Smooth muscle cell (in vitro differentiated cells): ENCODE measurements around the gene SLC6A6. TPM values are rescaled to one million over a fixed set of nuclear protein-coding genes. Genes with fewer than 3 reads are reported as not detected.
A peak's percentile ranks its signal among the peaks of the same experiment; 100 is the strongest.

ENCODE experiments used
- DNase-seq: peaks from one replicate; lab custom pipeline; 2025; ENCODE audit not compliant: unreplicated experiment; lab: John Stamatoyannopoulos, UW
- H2AFZ ChIP-seq: fragments of 200-600 bp; sonication (generic); 2 replicates; pipeline ENCODE4 v1.6.0; 2016; ENCODE audit warnings: antibody characterized with exemption, low read depth, mild to moderate bottlenecking
- H3F3A ChIP-seq: fragments of 200-600 bp; sonication (generic); 2 replicates; pipeline ENCODE4 v1.6.0; 2017; ENCODE audit warnings: antibody characterized with exemption, low read depth
- H3K27ac ChIP-seq: fragments of 200-600 bp; sonication (generic); 2 replicates; pipeline ENCODE4 v1.5.1; 2016; ENCODE audit warnings: low read depth, mild to moderate bottlenecking
- H3K27me3 ChIP-seq: fragments of 200-600 bp; sonication (generic); 2 replicates; pipeline ENCODE4 v1.6.1; 2016; ENCODE audit warnings: low read depth, mild to moderate bottlenecking
- H3K36me3 ChIP-seq: fragments of 200-600 bp; sonication (generic); 2 replicates; pipeline ENCODE4 v1.5.1; 2016; ENCODE audit warnings: low read depth
- H3K4me1 ChIP-seq: fragments of 200-600 bp; sonication (generic); 2 replicates; pipeline ENCODE4 v1.5.1; 2016; ENCODE audit warnings: low read depth
- H3K4me2 ChIP-seq: fragments of 200-600 bp; sonication (generic); 2 replicates; pipeline ENCODE4 v1.6.0; 2016; ENCODE audit warnings: mild to moderate bottlenecking
- H3K4me3 ChIP-seq: fragments of 200-600 bp; sonication (generic); 2 replicates; pipeline ENCODE4 v1.5.1; 2016; ENCODE audit warnings: mild to moderate bottlenecking
- H3K79me2 ChIP-seq: fragments of 200-600 bp; sonication (generic); 2 replicates; pipeline ENCODE4 v1.6.0; 2016; ENCODE audit warnings: low read depth, mild to moderate bottlenecking
- H3K9ac ChIP-seq: fragments of 200-600 bp; sonication (generic); 2 replicates; pipeline ENCODE4 v1.6.0; 2016; ENCODE audit warnings: low read depth
- H3K9me3 ChIP-seq: fragments of 200-600 bp; sonication (generic); replicated peaks from 2 replicates; pipeline ENCODE4 v1.5.1; 2016; ENCODE audit warnings: low read depth
- H4K20me1 ChIP-seq: fragments of 200-600 bp; sonication (generic); 2 replicates; pipeline ENCODE4 v1.6.0; 2016; ENCODE audit warnings: low read depth
- WGBS: methylation state at CpG from one replicate; pipeline ENCODE4 v1.1.7; 2016; ENCODE audit warnings: low lambda C conversion rate; 5-methylcytosine and 5-hydroxymethylcytosine counted together
- polyA plus RNA-seq: library from polyadenylated mRNA; unstranded; fragments of >200 nt; fragmentation: Nextera tagmentation; extraction: Ambion mirVana; gene quantifications from 2 replicates; pipeline ENCODE4 v1.2.1, GENCODE V29; 2016
- total RNA-seq: library from RNA; depleted of rRNA; stranded (reverse); fragments of >200 nt; gene quantifications from 2 replicates; pipeline ENCODE4 v1.2.3, GENCODE V29; 2014
- TF ChIP-seq, protein P1 (sequence below): fragments of 200-600 bp; sonication (generic); IDR thresholded peaks from 2 replicates; pipeline ENCODE4 v1.5.1; 2017; ENCODE audit warnings: borderline replicate concordance, mild to moderate bottlenecking, antibody characterized with exemption; ENCODE audit not compliant: insufficient read depth, poor library complexity, severe bottlenecking

SLC6A6 gene
- total and polyA plus RNA-seq, 2 experiments from 2014 or later = 9.4 to 11.7 TPM

DNA sequence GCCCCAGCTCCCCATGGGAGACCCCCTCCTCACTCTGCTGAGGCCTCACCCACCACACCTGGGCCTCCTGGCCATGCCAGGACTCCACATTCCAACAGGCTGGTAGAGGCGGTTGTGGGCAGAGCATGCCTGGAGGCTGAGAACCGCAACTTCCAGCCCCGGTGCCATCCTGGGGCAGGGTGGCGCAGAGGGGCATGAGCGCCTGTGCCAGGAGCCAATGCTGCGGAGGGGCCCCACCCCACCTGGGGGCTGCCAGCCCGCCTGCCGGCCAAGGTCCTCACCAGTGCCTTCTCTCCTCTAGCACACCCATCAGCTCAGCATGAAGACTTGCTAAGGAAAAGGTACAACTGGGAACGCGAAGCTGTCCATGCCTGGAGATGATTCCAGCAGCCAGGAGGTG, 34.3 kb upstream of the SLC6A6 start:
- H3K9ac ChIP-seq = no peak overlapping the region
- no peaks in the 10 kb centered on the region for H3K27me3 ChIP-seq
- H3K4me1 ChIP-seq = no peaks in the 10 kb centered on the region
- H3F3A ChIP-seq = no peaks in the 10 kb centered on the region
- H3K79me2 ChIP-seq = no peaks in the 10 kb centered on the region
- no peaks in the 10 kb centered on the region for H3K36me3 ChIP-seq
- no peaks in the 10 kb centered on the region for H4K20me1 ChIP-seq
- no peak for DNase-seq
- WGBS = 91% methylated on average over 10 of the region's 10 CpGs
- TF ChIP-seq, protein P1, sequence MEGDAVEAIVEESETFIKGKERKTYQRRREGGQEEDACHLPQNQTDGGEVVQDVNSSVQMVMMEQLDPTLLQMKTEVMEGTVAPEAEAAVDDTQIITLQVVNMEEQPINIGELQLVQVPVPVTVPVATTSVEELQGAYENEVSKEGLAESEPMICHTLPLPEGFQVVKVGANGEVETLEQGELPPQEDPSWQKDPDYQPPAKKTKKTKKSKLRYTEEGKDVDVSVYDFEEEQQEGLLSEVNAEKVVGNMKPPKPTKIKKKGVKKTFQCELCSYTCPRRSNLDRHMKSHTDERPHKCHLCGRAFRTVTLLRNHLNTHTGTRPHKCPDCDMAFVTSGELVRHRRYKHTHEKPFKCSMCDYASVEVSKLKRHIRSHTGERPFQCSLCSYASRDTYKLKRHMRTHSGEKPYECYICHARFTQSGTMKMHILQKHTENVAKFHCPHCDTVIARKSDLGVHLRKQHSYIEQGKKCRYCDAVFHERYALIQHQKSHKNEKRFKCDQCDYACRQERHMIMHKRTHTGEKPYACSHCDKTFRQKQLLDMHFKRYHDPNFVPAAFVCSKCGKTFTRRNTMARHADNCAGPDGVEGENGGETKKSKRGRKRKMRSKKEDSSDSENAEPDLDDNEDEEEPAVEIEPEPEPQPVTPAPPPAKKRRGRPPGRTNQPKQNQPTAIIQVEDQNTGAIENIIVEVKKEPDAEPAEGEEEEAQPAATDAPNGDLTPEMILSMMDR = no peak
- no peak overlapping the region for H3K4me3 ChIP-seq
- H3K27ac ChIP-seq = no peak overlapping the region
- H2AFZ ChIP-seq = no peak overlapping the region
- H3K4me2 ChIP-seq = no peak overlapping the region
- H3K9me3 ChIP-seq = no peaks in the 10 kb centered on the region

DNA sequence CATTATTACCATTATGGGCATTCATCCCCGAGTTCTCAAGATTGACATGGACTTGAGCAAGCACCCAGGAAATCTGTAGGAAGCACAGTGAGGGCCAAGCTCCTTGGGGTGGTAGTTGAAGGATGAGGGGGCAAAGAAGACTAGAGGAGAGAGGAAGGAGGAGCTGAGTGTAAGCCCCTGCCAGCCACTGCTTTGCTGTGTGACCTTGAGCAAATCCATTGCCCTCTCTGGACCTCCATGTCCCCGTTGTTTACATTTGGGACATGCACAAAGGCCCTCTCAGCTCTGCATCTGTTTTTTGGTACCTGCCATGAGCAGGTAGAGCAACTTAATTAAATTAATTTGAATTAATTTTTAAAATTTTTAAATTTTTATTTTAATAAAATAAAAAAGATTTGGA, 33.5 kb upstream of the SLC6A6 start:
- no peaks in the 10 kb centered on the region for H3K27me3 ChIP-seq
- no peak overlapping the region for H3K4me2 ChIP-seq
- H3K9ac ChIP-seq = no peak overlapping the region
- H3K79me2 ChIP-seq = no peaks in the 10 kb centered on the region
- TF ChIP-seq, protein P1 = no peak
- H4K20me1 ChIP-seq = no peaks in the 10 kb centered on the region
- no peak overlapping the region for H2AFZ ChIP-seq
- no peak overlapping the region for H3K4me3 ChIP-seq
- H3K4me1 ChIP-seq = no peaks in the 10 kb centered on the region
- no peaks in the 10 kb centered on the region for H3F3A ChIP-seq
- DNase-seq = no peak
- no peak overlapping the region for H3K27ac ChIP-seq
- no peaks in the 10 kb centered on the region for H3K9me3 ChIP-seq
- WGBS = 88% methylated on average over 2 of the region's 2 CpGs
- no peaks in the 10 kb centered on the region for H3K36me3 ChIP-seq

DNA sequence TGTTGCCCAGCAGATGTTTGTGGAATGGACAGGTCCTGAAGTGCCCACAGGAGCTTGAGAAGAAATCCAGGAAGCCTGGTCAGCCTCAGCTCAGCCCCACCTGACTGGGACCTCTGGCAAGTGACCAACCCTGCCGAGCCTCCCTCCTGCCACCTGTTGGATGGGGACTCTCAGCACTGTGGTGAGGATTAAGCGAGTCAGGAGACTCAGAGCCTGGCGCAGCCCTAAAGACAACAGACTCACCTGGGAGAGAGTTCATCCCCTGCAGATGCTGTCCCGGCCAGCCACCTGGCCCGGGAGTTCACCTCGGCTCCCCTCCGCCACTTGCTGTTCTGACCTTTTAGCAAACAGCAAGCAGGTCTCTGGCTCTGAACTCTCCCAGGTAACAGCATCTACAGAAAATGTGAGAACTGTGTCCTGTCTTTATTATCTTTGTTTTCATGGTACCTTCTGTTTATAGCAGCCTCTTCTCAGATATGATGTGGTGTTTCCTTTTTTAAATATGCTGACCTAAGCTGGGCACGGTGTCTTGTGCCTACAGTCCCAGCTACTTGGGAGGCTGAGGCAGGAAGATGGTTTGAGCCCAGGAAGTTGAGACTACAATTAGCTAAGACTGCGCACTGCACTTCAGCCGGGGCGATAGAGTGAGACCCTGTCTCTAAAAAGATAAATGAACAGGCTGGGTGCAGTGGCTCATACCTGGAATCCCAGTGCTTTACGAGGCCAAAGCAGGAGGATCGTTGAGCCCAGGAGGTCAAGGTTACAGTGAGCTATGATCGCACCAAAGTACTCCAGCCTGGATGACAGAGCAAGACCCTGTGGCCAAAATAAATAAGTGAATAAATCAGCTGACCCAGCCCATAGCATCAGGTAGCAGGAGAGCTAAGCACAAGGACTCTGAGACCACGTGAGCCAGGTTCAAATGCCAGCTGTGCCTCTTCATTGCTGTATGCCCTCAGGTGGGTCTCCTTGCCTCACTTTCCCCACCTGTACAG, 32.4 kb upstream of the SLC6A6 start:
- WGBS = 81% methylated on average over 15 of the region's 15 CpGs
- no peak overlapping the region for H3K4me3 ChIP-seq
- TF ChIP-seq, protein P1 = peak; percentile 4

More for the DNA sequence above, 32.4 kb upstream of the SLC6A6 start:
- H2AFZ ChIP-seq = no peak overlapping the region
- H3K4me1 ChIP-seq = peaks cover 7% of the 10 kb centered on the region
- H4K20me1 ChIP-seq = no peaks in the 10 kb centered on the region
- no peaks in the 10 kb centered on the region for H3K9me3 ChIP-seq
- no peak for DNase-seq
- no peaks in the 10 kb centered on the region for H3K79me2 ChIP-seq
- no peak overlapping the region for H3K27ac ChIP-seq
- no peaks in the 10 kb centered on the region for H3K27me3 ChIP-seq
- no peaks in the 10 kb centered on the region for H3K36me3 ChIP-seq
- H3K9ac ChIP-seq = no peak overlapping the region
- H3K4me2 ChIP-seq = no peak overlapping the region
- H3F3A ChIP-seq = no peaks in the 10 kb centered on the region
